PC-9 (cell line): Measurements from ENCODE around the gene IL4R. TPM values are rescaled to one million over a fixed set of nuclear protein-coding genes. Genes with fewer than 3 reads are reported as not detected.

Experiments used
- BruUV-seq: library from RNA; stranded (reverse); fragments of 400-500 nt; replicated peaks from 2 replicates; lab custom pipeline; 2021; lab: Mats Ljungman, UMichigan
- CTCF ChIA-PET: fragments of 300-600 bp; sonication (Branson Sonifier 250); formaldehyde crosslinking; loops from one replicate; lab custom pipeline; 2022; ENCODE audit warnings: antibody characterized with exemption; lab: Charles Lee
- POLR2A ChIA-PET: fragments of 300-600 bp; sonication (Branson Sonifier 250); formaldehyde crosslinking; loops from one replicate; lab custom pipeline; 2022; ENCODE audit warnings: antibody characterized with exemption; ENCODE audit not compliant: unreplicated experiment; lab: Charles Lee
- DNase-seq, 2 experiments: peaks; one replicate each; pipeline versions ENCODE4 v3.0.0 to v3.0.0-alpha.2; 2015 to 2022; ENCODE audit warnings: mixed read lengths in 1 of 2
- H2AFZ ChIP-seq: fragments of 200-600 bp; sonication (generic); 2 replicates; pipeline ENCODE4 v1.8.1; 2017; ENCODE audit warnings: antibody characterized with exemption
- H3F3A ChIP-seq: fragments of 200-600 bp; sonication (generic); 2 replicates; pipeline ENCODE4 v1.8.1; 2017; ENCODE audit warnings: antibody characterized with exemption, mild to moderate bottlenecking, low read depth; ENCODE audit not compliant: insufficient read depth
- H3K27ac ChIP-seq: fragments of 200-600 bp; sonication (generic); 2 replicates; pipeline ENCODE4 v1.6.1; 2016; ENCODE audit warnings: mixed run types
- H3K27me3 ChIP-seq: fragments of 200-600 bp; sonication (generic); 2 replicates; pipeline ENCODE4 v1.6.1; 2016; ENCODE audit warnings: low read depth, mixed run types; ENCODE audit not compliant: insufficient read depth
- H3K36me3 ChIP-seq: fragments of 200-600 bp; sonication (generic); 2 replicates; pipeline ENCODE4 v1.6.1; 2016; ENCODE audit warnings: low read depth, mixed run types
- H3K4me1 ChIP-seq: fragments of 200-600 bp; sonication (generic); replicated peaks from 2 replicates; pipeline ENCODE4 v1.6.1; 2016; ENCODE audit warnings: mixed run types; ENCODE audit not compliant: insufficient read depth
- H3K4me2 ChIP-seq: fragments of 200-600 bp; sonication (generic); 2 replicates; pipeline ENCODE4 v1.6.1; 2017; ENCODE audit warnings: mixed run types
- H3K4me3 ChIP-seq: fragments of 200-600 bp; sonication (generic); 2 replicates; pipeline ENCODE4 v1.6.1; 2016; ENCODE audit warnings: mixed run types
- H3K79me2 ChIP-seq: fragments of 200-600 bp; sonication (generic); 2 replicates; pipeline ENCODE4 v1.6.1; 2017; ENCODE audit warnings: low read depth, mixed run types
- H3K9me2 ChIP-seq: fragments of 200-600 bp; sonication (generic); 2 replicates; pipeline ENCODE4 v1.8.1; 2017; ENCODE audit warnings: mild to moderate bottlenecking; ENCODE audit not compliant: insufficient read depth
- H3K9me3 ChIP-seq: fragments of 200-600 bp; sonication (generic); 2 replicates; pipeline ENCODE4 v1.8.1; 2016; ENCODE audit warnings: low read depth; ENCODE audit not compliant: insufficient read depth
- H4K20me1 ChIP-seq: fragments of 200-600 bp; sonication (generic); 2 replicates; pipeline ENCODE4 v1.8.1; 2017; ENCODE audit not compliant: insufficient read depth
- CTCF ChIP-seq: fragments of 200-600 bp; sonication (generic); conservative IDR thresholded peaks from 2 replicates; pipeline ENCODE4 v1.6.1; 2017; ENCODE audit warnings: mixed run types, antibody characterized with exemption, mild to moderate bottlenecking, moderate library complexity
- EZH2 ChIP-seq: fragments of 200-600 bp; sonication (generic); IDR thresholded peaks from 2 replicates; pipeline ENCODE4 v1.8.0; 2017; ENCODE audit warnings: antibody characterized with exemption, low read depth
- intact Hi-C: fragments of 100-400 bp; cut with micrococcal nuclease; formaldehyde crosslinking; loops from one replicate; pipeline ENCODE4 v1.10.0; 2022; ENCODE audit not compliant: unreplicated experiment
- total RNA-seq: library from RNA; stranded (reverse); gene quantifications from 2 replicates; pipeline ENCODE4 v1.2.3, GENCODE V29; 2021

IL4R gene
- total RNA-seq, 1 experiment from 2014 or later = 76.5 TPM

- Histone ChIP-seq H3K4me1 (no peaks in the 10 kb centered on the region), H3K36me3 (no peaks in the 10 kb centered on the region), H3K4me2 (no peak overlapping the region), H3K9me2 (no peaks in the 10 kb centered on the region), H3K27ac (no peak overlapping the region), H3K79me2 (no peaks in the 10 kb centered on the region), H3K4me3 (no peak overlapping the region), H3K27me3 (no peaks in the 10 kb centered on the region), H2AFZ (no peak overlapping the region), H3K9me3 (peaks cover 13% of the 10 kb centered on the region; the same call in 1 of the 2 replicates), H4K20me1 (no peaks in the 10 kb centered on the region), H3F3A (no peaks in the 10 kb centered on the region; the same call in 1 of the 2 replicates)
- BruUV-seq = no TSS peak
- no peak for DNase-seq
- CTCF ChIA-PET = no interaction called here
- TF ChIP-seq EZH2 = no peak
- no peak for TF ChIP-seq CTCF
- POLR2A ChIA-PET = interaction anchor here (0.6 kb wide), 1 partner anchor 42 kb away, joined by 5 read pairs; no protein-coding TSS in a partner anchor
- intact Hi-C loops = no loop called here
Measured at GRCh38 chr16:27305839-27306442, 7.8 kb upstream of the IL4R start.

- no peaks in the 10 kb centered on the region for H4K20me1 ChIP-seq
- H3K4me3 ChIP-seq = no peak overlapping the region
- H3K4me2 ChIP-seq = no peak overlapping the region
- peaks cover 13% of the 10 kb centered on the region; the same call in 1 of the 2 replicates for H3K9me3 ChIP-seq
- no peak for TF ChIP-seq CTCF
- TF ChIP-seq EZH2 = no peak
- H3K27me3 ChIP-seq = no peaks in the 10 kb centered on the region
- intact Hi-C loops = no loop called here
- no peaks in the 10 kb centered on the region for H3K9me2 ChIP-seq
- no TSS peak for BruUV-seq
- H3K36me3 ChIP-seq = no peaks in the 10 kb centered on the region
- peaks cover 7% of the 10 kb centered on the region for H3K4me1 ChIP-seq
- no peak for DNase-seq
- H3F3A ChIP-seq = peaks cover 6% of the 10 kb centered on the region
- no peak overlapping the region for H3K27ac ChIP-seq
- ChIA-PET CTCF (no interaction called here), POLR2A (no interaction called here)
- 0 out of 2 replicates have a peak, but pooled peaks cover 9% of the 10 kb centered on the region for H3K79me2 ChIP-seq
- no peak overlapping the region for H2AFZ ChIP-seq
Measured at GRCh38 chr16:27308792-27309191, 5.0 kb upstream of the IL4R start.

GRCh38 chr16:27310576-27311447 lies 3.0 kb upstream of the IL4R start:
- Histone ChIP-seq H3F3A (peaks cover 23% of the 10 kb centered on the region), H3K27ac (no peak overlapping the region), H2AFZ (no peak overlapping the region), H3K4me1 (peaks cover 19% of the 10 kb centered on the region), H3K36me3 (no peaks in the 10 kb centered on the region), H3K9me3 (peaks cover 13% of the 10 kb centered on the region; the same call in 1 of the 2 replicates), H3K9me2 (no peaks in the 10 kb centered on the region), H3K4me3 (no peak overlapping the region), H3K79me2 (peaks cover 21% of the 10 kb centered on the region), H3K27me3 (no peaks in the 10 kb centered on the region), H4K20me1 (no peaks in the 10 kb centered on the region), H3K4me2 (no peak overlapping the region)
- ChIA-PET POLR2A (no interaction called here), CTCF (no interaction called here)
- intact Hi-C loops = no loop called here
- TF ChIP-seq EZH2 (no peak), CTCF (no peak)
- BruUV-seq = no TSS peak
- no peak for DNase-seq
